Brain pericyte (primary cell): Measurements from ENCODE around the gene PLCG2.
"Not testable (repeated sequence)": the region's sequence is repeated elsewhere in the genome, so short reads cannot be mapped to it uniquely, and the experiment has no call there.

Source experiments
- DNase-seq: peaks from one replicate; pipeline ENCODE4 v3.0.0-alpha.2; 2012; ENCODE audit warnings: low read depth, low spot score

PLCG2 gene

DNA sequence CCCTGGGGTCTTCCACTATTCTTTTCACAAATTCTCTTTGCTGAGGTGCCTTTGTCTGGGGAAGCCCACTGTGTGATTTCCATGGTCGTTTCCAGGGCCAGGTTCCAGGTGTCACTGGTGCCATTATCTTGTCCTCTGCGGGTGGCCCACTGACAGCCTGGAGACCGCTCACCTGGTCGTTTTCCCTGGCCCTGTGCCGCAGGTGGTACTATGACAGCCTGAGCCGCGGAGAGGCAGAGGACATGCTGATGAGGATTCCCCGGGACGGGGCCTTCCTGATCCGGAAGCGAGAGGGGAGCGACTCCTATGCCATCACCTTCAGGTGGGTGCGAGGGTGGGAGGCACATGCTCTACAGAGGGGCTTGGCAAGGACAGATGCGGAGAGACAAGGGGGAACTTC lies 133.3 kb downstream of the PLCG2 start:
- DNase-seq, result no peak

DNA sequence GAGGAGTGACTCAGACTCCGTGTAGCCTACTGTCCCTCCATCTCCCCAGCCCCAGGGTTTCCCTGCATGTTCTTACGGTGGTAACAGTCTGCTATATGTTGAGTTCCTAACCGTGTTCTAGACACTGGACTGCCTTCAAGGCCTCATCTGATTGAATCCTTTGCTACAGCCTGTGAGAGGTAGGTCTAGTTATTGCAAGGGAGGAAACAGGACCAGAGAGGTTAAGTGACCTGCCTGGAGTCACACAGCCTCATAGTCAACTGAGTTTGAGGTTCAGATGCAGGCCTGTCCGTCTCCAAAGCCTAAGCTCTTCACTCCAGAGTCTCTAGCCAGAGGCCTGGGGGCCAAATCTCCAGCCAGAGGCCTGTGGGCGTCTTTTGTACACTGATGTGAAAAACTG lies 134.1 kb downstream of the PLCG2 start:
- no peak for DNase-seq

DNA sequence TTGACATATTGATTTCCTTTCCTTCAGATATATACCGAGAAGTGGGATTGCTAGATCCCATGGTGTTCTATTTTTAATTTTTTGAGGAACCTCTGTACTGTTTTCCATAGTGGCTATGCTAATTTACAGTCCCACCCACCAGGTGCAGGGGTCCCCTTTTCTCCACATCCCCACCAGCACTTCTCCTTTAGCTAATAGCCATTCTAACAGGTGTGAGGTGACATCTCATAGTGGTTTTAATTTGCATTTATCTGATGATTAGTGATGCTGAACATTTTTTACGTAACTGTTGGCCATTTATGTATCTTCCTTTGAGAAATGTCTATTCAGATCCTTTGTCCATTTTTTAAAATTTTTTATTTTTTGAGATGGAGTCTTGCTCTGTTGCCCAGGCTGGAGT lies 138.3 kb downstream of the PLCG2 start:
- no peak for DNase-seq

DNA sequence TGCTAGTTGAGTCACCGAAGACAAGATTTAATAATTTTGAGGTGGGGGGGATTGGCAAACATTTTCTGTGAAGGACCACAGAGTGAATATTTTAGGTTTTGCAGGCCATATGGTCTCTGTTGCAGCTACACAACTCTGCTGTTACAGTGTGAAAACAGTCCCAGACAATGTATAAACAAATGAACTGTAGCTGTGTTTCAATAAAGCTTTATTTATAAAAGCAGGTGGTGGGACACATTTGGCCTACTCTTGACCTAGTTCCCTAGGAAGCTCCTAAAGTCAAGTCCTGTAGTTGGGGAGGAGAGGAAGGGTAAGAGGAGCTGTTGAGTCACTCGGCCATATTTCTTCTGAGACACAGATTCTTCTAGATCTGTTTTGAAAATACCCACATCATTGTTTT lies 139.8 kb downstream of the PLCG2 start:
- no peak for DNase-seq

DNA sequence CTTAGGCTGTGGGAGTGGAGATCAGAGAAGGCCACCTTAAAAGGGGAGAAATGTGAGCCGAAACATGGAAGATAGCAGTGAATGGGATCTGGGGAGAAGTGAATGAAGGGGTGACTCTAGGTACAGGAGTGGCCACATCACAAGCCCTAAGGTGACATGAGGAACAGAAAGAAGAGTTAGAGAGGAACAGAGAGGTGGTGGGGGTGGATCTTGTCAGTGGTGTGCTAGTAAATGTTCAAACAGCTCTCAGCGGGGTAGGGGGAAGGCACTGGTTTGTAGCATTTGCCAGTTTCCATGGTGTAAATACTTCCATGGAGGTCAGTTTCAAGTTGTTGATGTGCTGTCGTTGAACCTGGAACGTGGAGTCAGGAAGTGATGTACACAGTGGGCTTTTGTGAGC lies 141.4 kb downstream of the PLCG2 start:
- DNase-seq, result no peak

DNA sequence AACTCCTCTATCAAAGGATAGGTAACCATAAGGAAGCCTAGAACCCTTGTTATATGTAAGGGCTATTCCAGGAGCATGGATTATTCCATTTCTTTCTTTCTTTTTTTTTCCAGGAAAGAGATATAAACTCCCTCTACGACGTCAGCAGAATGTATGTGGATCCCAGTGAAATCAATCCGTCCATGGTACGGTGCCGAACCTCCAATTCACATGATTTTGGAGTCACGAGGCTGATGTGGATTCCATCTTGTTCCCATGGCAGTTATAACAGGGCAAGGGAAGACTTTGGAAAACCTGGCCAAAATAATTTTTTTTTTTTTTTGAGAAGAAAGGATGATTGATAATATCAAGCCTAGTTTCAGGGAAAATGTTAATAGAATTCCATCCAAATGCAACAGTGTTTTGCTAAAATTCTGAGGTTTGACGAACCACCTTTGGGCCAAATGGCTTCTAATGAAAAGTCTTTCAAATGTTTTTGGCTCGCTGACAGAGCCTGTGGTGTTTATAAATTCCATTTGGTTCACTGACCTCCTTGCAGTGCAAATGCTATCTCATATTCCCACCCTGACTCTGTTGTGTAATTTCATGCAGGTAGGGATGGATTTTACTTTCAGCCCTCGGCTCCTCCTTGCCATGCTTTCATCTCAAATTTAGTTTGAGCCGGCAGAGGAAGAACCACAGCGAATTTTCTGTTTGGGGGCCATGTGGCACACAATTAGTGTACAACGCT lies 142.2 kb downstream of the PLCG2 start:
- no peak for DNase-seq

DNA sequence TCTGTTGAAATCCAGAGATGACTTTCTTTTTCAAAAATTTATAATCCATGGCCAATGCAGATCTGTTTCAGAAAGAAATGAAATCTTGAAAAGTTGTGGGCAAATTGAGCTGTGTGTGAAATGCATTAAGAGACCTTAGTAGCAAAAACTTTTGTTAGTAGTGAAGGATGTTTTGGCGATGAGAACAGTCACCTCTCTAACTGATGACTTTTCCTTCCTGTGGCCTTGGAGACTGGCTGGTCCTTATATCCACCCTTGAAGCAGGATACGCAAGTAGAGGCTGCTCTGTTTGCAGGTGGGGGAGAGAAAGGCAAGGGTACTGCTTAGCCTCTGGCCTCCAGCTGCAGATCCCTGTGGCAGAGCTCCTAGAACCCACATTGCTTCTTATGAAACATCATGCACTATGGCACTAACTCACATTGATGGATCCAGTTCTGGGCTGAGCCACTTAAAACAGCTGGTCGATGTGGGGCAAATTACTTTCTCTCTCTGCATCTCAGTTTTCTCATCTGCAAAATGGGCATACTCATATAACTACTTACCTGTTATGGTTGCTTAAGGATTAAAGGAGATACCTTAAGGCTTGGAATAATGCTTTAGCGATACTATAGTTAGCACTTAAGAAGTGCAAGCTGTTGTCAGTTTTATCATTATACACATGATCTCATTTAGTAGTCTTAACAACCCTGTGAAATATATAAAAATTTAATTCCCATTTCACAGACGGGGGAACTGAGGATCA lies 142.9 kb downstream of the PLCG2 start:
- DNase-seq, result no peak

DNA sequence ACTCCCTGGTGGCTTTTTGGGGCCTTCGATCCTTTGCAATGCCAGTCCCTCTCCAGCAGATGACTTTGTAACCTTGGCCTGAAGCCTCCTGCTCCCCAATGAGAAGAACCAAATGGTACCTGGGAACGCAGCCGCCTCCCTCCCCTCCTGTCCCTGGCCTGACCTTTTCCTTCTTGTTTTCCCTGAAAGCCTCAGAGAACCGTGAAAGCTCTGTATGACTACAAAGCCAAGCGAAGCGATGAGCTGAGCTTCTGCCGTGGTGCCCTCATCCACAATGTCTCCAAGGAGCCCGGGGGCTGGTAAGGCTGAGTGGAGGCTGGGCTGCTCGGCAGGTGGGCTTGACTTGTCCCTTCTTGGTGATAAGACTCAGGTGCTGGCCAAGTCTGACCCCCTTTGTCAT lies 144.2 kb downstream of the PLCG2 start:
- no peak for DNase-seq

DNA sequence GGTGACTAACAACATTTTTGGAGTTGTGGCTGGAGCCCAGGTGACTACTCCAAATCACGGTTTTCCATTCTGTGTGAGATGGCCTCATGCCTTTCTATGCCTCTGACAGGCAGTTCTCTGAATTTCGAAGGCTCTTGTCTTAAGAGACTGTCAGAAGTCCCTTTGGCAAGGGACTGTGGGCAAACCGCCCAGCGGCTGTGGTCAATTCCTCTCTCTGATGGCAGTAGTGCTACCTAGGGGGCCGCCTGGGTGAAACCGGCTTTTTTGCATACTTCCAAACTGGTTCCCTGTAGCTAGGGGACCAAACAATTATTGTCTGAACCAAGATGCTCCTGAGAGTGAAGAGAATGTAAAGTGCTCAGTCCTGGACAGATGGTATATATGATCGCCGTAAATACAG lies 145.9 kb downstream of the PLCG2 start:
- DNase-seq, result no peak

DNA sequence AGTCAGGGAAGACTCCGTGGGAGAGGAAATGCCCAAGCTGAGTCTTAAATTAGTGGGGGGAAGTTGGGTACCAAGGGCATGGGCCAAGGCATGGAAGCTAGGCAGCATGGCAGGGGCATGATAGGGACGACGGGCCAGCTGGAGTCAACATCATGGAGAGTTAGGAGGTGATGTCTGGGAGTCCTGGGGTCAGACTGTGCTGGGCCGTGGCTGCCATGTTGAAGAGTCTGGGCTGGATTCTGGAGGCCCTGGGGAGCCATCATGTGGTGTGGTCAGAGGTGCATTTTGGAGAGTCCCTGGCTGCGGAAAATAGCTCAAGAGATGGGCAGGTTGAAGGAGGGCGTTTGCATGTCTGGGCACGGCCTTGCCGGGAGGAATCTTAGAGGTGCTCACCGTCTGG lies 146.9 kb downstream of the PLCG2 start:
- DNase-seq, result no peak

DNA sequence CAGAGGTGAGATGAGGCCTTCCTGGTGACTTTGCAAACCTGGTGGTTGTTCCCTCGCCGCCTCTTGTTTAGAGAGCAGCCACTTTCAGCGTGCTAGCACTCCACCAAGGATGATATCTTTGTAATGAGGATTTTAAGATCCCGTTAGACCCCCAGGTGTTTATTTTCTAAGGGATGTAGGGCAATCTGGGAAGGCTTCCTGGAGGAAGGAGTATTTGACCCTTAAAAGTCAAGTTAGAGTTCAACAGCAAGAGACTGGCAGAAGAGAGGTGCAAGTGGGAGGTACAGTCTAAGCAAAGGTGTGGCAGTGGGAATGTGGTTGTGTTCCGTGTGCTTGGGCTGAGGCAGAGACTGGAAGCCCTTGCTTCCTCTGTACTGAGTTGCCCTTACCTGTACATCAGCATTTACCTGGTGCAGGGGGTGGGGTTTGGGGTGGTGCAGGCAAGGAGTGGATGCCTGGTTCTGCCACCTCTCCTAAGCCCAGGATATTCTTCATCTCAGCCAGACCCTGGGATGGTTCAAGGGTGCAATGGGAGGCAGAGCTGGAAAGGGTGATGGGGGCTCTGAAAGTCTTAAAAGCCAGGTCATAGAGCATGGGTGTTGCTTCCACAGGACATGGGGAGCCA lies 148.6 kb downstream of the PLCG2 start:
- no peak for DNase-seq

DNA sequence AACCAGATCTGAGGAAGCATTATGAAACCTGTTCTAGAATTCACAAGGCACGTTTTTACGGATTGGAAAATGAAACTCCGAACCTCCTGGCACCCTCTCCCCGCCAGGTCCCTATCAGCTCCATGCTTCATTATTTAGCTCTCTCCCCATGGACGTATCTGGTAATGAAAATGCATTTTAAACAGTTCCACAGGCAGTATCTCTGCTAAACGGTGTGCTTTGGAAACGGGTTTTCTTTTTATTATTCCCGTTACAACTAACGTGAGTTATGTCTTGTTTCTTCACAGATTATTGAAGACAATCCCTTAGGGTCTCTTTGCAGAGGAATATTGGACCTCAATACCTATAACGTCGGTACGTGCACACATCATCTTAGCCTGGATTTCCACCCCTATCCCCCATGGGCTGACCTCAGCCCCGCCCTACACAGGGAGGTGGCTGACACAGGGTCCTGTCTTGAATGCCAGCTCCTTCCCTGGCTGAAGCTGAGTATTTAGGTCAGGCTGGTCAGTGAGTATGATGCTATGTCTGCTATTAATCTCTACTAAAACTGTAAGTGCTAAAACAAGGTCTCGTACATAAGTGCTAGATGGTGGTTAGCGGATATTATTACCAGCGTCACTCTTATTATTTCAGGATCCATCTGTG lies 149.3 kb downstream of the PLCG2 start:
- no peak for DNase-seq

DNA sequence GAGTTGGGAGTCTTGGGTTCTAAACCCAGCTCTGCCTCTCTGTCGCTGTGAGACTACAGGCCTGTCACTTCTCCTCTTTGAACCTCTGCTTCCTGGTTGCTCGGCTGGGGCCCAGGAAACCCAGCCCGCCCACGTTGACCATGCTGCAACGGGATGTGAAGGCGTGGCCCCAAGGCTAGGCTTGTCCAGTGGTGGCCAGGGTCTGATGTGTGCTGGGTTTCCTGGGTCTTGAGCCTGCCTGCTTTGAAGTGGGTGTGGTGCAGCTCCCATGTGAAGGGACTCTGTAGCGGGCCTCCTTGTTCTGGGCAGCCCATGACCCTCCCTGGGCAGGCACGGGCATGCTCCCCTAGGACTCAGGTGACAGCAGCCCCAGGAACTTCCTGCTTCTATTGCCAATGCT lies 149.9 kb downstream of the PLCG2 start:
- DNase-seq, result no peak

DNA sequence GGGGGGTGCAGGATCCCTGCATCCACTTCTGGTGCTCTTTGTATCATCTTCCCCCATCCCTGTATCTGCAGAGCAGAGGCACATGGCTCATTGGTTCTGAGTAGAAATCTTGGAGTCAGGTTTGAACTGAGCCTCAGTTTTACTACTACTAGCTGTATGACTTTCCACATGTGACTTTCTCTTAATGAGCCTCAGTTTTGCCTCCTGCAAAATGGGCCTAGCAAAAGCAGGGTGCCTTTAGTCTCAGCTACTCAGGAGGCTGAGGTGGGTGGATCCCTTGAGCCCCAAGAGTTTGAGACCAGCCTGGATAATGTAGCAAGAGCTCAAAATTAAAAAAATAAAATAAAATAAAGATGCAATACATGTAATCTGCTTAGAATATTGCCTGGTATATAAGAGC lies 150.8 kb downstream of the PLCG2 start:
- no peak for DNase-seq

DNA sequence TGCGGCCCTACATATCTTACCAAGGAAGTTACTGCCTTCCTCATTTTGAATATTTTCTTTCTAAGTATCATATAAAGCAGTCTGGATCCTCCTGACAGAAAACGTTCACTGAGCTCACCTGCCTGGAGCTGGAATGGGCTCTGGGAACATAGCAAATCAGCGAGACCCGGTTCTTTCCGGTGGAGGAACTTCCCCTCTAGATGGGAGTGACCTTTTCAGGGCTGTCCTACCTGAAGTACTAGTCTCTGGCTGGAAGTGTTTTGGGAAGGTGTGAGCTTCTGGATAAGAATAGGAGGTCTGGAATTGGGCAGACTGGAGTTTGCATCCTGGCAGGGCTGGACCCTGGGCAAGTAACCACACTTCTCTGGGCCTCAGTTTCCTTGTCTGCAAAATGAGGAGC lies 152.8 kb downstream of the PLCG2 start:
- no peak for DNase-seq

DNA sequence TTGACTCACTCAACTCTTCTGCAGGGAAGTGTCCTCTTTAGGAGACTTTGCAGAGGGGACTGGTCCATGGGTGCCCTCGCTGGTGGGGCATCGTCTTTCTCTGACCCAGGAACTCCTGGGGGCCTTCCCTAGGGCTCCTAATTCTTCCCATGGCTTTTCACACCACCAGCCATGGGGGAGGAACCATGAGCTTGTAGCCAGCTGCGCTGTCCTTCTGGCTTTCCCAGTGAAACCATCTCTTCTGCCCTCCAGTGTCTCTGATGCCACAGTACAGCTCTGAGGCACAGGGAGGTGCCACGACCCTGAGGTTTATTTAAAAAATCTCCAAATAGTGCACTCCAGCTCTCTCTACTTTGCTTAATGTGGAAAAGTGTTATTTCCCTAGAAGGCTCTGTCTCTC lies 153.6 kb downstream of the PLCG2 start:
- DNase-seq, result no peak

DNA sequence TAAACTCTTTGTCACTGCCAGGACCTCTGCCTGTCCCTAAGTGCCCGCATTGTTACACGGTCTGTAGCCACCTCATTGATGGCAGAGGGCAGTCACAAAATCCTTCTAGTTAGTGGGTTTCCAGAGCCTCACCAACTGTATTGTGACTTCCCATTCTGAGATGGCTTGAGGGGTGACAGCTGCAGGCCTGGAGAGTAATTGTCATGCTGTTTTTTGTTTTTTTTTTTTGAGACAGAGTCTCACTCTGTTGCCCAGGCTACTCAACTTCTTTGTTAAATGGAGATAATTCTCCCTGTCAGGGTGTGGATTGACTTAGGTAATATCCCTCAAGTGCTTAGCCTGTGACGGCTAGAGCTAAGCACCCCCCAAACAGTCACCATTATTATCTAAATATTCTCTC lies 154.3 kb downstream of the PLCG2 start:
- no peak for DNase-seq

DNA sequence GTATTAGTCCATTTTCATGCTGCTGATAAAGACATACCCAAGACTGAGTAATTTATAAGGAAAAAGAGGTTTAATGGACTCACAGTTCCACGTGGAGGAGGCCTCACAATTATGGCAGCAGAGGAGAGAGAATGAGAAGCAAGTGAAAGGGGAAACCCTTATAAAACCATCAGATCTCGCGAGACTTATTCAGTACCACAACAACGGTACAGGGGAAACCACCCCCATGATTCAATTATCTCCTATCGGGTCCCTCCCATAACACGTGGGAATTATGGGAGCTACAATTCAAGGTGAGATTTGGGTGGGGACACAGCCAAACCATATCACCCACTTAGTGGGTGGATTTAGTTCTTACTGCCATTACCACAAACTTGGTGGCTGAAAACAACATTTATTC lies 155.6 kb downstream of the PLCG2 start:
- DNase-seq, result not testable (repeated sequence)

DNA sequence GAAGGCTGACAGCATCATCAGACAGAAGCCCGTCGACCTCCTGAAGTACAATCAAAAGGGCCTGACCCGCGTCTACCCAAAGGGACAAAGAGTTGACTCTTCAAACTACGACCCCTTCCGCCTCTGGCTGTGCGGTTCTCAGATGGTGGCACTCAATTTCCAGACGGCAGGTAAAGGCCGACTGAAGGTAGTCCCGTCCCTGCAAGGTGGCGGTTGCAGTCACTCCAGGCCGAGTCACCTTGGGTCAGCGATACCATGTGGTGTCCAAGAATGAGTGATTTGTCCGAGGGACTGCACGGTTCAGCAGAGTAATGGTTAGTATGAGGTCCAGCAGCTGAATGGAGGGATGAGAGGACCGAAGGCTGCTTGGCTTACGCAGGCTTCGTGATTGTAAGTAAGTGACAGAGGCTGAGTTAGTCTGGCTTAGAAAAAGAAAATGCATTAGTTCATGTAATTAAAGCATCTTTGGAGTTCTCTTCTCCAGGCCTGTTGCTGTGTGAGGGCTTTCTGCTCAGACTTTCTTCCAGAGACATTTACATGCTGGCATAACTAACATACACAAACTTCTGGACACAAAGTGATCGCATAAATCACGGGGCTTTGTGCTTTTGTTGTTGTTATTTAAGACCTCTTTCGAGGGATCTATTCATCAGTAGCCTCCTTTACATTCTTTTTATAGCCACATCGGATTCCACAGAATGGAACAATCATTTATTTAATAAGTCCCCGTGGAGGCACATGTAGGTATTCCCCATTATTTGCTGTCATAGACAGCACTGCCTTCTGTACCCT lies 157.3 kb downstream of the PLCG2 start:
- DNase-seq, result no peak

DNA sequence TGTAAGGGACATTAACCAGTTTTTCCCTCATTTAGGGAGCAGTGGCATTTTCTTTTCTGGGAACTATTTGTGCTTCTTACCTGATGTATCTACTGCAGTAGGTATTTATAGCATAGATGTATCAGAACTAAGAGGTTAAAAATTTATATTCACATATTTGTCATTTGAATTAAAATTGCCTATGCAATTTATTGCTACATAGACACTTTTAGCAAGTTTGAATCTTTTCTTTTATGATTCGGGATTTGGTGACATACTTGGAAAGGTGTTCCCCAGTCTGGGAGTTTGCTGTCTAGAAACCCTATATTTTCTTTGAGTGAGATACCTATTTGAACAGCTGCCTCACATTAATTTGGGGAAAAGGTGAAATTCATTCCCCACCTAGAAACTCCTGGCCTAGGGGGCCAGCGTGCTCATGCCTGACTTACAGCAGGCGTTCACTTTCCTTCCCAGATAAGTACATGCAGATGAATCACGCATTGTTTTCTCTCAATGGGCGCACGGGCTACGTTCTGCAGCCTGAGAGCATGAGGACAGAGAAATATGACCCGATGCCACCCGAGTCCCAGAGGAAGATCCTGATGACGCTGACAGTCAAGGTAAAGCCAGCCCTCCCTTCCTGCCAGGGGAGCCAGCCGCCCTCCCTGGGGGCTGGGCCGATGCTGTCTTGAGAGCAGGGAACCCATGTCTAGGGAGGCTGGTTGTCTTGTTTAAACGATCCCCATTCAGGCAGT lies 158.4 kb downstream of the PLCG2 start:
- no peak for DNase-seq
